ENCODE measurements around the gene CSTA.

Gene CSTA

DNA sequence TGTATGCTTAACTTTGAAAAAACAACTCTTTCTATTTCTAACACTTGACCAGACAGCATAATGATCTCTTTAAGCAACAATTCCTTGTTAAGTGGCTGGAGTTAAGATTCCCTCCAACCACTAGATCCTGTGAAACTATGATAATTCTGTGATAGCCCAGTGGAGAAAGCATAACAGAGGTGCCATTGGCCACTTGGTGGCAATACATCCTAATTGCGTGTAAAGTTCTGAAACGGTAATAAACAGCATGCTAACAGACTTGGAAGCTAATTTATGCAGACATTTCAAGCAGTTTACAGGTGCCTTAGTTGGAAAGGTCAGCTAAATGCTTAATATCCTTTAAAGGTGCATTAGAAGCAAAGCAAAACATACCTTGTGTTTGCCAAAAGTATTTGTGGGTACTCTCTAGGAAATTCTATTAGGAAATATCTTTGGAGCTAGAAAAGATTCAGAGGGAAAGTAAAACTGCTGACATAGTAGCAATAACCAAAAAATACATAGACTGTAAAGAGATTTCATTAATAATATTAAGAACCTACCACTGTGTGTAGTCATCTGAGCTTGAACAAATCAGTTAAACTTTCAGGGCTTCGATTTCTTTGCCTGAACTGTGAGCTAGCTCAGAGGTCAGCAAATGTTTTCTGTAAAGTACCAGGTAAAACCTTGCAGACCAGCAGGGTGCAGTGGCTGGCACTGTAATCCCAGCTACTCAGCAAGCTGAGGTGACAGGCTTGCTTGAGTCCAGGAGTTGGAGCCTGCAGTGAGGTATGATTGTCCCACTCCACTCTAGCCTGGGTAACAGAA is 19.0 kb upstream of the CSTA start:
- Histone ChIP-seq H3K9me3 (ENCODE audit: control insufficient read depth in 1 of 2, low read length in 2 of 2) (no peaks in the 10 kb centered on the region), H3K9ac (ENCODE audit: low read depth in 1 of 2, low read length in 2 of 2) (peak overlapping the region in 1 of 2 donors; percentile 22), H3K27ac (ENCODE audit: low read depth, low read length) (no peak overlapping the region), H3K36me3 (ENCODE audit: control insufficient read depth in 1 of 2, insufficient read depth in 2 of 2, low read length in 2 of 2) (no peaks in the 10 kb centered on the region), H3K27me3 (ENCODE audit: control insufficient read depth in 1 of 2, insufficient read depth in 2 of 2, low read length in 2 of 2) (no peaks in the 10 kb centered on the region), H3K4me3 (ENCODE audit: low read depth in 1 of 2, low read length in 2 of 2) (peak overlapping the region in 1 of 2 donors; percentile 9), H3K4me1 (ENCODE audit: control insufficient read depth in 1 of 2, insufficient read depth in 2 of 2, low read length in 2 of 2) (peaks cover 16 to 24% of the 10 kb centered on the region in 2 donors)

DNA sequence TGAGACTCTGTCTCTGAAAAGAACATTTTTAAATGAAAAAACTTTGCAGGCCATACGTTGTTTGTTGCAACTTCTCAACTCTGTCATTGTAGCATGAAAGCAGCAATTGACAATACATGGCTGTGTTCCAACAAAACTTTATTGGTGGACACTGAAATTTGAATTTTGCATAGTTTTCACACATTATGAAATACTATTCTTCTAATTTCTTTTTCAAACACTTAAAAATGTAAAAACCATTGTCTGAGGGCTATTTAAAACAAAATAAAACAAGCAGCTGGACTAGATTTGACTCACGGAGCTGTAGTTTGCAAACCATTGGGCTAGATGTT is 18.5 kb upstream of the CSTA start:
- Histone ChIP-seq H3K4me1 (ENCODE audit: control insufficient read depth in 1 of 2, insufficient read depth in 2 of 2, low read length in 2 of 2) (peaks cover 17 to 26% of the 10 kb centered on the region in 2 donors), H3K4me3 (ENCODE audit: low read depth in 1 of 2, low read length in 2 of 2) (no peak overlapping the region)

DNA sequence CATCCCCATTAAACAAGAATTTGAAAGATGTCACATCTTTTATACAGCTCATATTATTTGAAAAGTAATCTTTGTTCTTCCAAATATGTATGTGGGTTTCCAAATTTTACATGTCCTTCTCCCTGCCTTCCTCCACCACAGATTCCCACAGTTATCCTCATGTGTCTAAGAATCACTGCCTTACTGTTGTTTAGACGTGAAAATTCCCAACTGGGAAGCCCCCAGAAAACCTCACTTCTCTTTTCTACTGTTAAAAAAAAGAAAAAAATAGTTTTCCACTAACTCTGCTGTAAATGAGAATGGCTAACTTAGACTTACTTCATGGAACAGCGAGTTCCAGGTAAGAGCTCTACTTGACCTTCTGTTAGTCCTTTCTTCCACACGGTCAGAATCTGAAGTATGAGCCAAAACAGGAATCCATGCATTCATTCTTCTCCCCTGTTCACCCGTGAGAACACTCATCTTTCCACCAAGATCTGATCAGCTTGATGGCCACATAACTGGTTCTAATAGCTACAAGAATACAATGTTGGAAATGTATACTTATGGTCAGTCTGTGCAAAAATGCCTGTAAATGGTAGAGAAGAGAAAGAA is 17.9 kb upstream of the CSTA start:
- H3K27ac ChIP-seq (ENCODE audit: low read depth, low read length) = no peak overlapping the region
- no peaks in the 10 kb centered on the region for H3K9me3 ChIP-seq (ENCODE audit: control insufficient read depth in 1 of 2, low read length in 2 of 2)
- no peak overlapping the region for H3K4me3 ChIP-seq (ENCODE audit: low read depth in 1 of 2, low read length in 2 of 2)
- H3K27me3 ChIP-seq (ENCODE audit: control insufficient read depth in 1 of 2, insufficient read depth in 2 of 2, low read length in 2 of 2) = no peaks in the 10 kb centered on the region
- peaks cover 17 to 26% of the 10 kb centered on the region in 2 donors for H3K4me1 ChIP-seq (ENCODE audit: control insufficient read depth in 1 of 2, insufficient read depth in 2 of 2, low read length in 2 of 2)
- no peak overlapping the region for H3K9ac ChIP-seq (ENCODE audit: low read depth in 1 of 2, low read length in 2 of 2)
- H3K36me3 ChIP-seq (ENCODE audit: control insufficient read depth in 1 of 2, insufficient read depth in 2 of 2, low read length in 2 of 2) = no peaks in the 10 kb centered on the region

More for the DNA sequence above, 18.5 kb upstream of the CSTA start:
- Histone ChIP-seq H3K9me3 (ENCODE audit: control insufficient read depth in 1 of 2, low read length in 2 of 2) (no peaks in the 10 kb centered on the region), H3K9ac (ENCODE audit: low read depth in 1 of 2, low read length in 2 of 2) (no peak overlapping the region), H3K27ac (ENCODE audit: low read depth, low read length) (no peak overlapping the region), H3K36me3 (ENCODE audit: control insufficient read depth in 1 of 2, insufficient read depth in 2 of 2, low read length in 2 of 2) (no peaks in the 10 kb centered on the region), H3K27me3 (ENCODE audit: control insufficient read depth in 1 of 2, insufficient read depth in 2 of 2, low read length in 2 of 2) (no peaks in the 10 kb centered on the region)

DNA sequence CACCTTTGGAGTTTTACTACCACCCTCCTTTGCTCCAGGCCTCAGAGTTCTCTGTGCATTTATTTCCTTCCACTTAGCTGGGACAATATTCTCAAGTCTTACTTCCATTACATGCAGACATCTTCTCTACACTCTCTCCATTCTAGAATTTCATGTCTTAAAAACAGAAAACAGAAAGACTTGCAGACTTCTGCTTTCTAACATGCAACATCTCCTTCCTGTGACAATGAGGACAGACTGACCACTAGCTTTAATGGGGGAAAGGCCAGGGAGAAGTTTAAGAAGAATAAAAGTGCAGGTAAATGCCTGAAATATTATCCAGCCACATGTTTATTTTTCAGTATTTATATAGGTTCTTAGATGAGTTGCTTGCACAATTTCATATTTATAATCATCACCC is 17.1 kb upstream of the CSTA start:
- H3K27ac ChIP-seq (ENCODE audit: low read depth, low read length) = no peak overlapping the region
- H3K9ac ChIP-seq (ENCODE audit: low read depth in 1 of 2, low read length in 2 of 2) = no peak overlapping the region
- H3K9me3 ChIP-seq (ENCODE audit: control insufficient read depth in 1 of 2, low read length in 2 of 2) = no peaks in the 10 kb centered on the region
- no peaks in the 10 kb centered on the region for H3K27me3 ChIP-seq (ENCODE audit: control insufficient read depth in 1 of 2, insufficient read depth in 2 of 2, low read length in 2 of 2)
- H3K4me3 ChIP-seq (ENCODE audit: low read depth in 1 of 2, low read length in 2 of 2) = no peak overlapping the region
- no peaks in the 10 kb centered on the region for H3K36me3 ChIP-seq (ENCODE audit: control insufficient read depth in 1 of 2, insufficient read depth in 2 of 2, low read length in 2 of 2)
- H3K4me1 ChIP-seq (ENCODE audit: control insufficient read depth in 1 of 2, insufficient read depth in 2 of 2, low read length in 2 of 2) = peaks cover 17 to 26% of the 10 kb centered on the region in 2 donors

DNA sequence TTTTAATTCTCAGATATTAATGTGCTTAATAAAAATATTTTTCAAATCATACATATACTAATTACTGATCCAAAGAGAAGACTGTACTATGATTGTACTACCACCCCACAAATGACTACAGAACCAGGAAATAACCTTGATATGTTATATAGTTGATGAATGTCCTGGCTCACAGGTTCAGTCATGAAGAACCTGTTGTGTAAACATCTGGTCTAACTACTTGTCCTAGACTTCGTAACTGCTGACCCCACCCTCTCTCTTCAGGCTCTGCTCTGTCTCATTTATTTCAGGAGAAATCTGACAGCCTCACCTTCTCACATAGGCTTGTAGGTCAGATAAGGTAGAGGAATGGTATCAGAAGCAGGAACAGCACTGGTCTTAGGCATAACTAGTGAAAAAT is 14.7 kb upstream of the CSTA start:
- H3K27ac ChIP-seq (ENCODE audit: low read depth, low read length) = peak overlapping the region; percentile 43

DNA sequence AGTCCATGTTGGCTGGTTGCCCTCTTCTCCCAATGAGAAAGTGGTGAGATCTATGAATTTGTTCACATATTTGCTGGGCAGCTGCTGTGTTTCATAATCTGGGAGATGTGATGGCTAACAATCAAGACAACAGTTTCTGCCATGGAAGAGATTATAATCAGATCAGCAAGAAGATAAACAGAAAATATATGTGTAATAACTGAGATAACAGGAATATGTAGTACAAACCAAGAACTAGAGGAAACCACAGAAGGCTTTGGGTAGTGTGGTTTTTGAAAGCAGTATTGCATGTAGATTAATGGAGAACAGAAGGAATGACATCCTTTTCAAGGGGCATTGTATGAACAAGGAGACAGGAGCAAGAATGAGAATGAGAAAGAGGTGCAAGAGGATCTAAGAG is 12.2 kb upstream of the CSTA start:
- Histone ChIP-seq H3K4me3 (ENCODE audit: low read depth in 1 of 2, low read length in 2 of 2) (no peak overlapping the region), H3K27ac (ENCODE audit: low read depth, low read length) (no peak overlapping the region), H3K9ac (ENCODE audit: low read depth in 1 of 2, low read length in 2 of 2) (no peak overlapping the region), H3K4me1 (ENCODE audit: control insufficient read depth in 1 of 2, insufficient read depth in 2 of 2, low read length in 2 of 2) (peaks cover 6 to 15% of the 10 kb centered on the region in 2 donors), H3K27me3 (ENCODE audit: control insufficient read depth in 1 of 2, insufficient read depth in 2 of 2, low read length in 2 of 2) (peaks cover 0 to 3% of the 10 kb centered on the region in 2 donors), H3K36me3 (ENCODE audit: control insufficient read depth in 1 of 2, insufficient read depth in 2 of 2, low read length in 2 of 2) (no peaks in the 10 kb centered on the region), H3K9me3 (ENCODE audit: control insufficient read depth in 1 of 2, low read length in 2 of 2) (no peaks in the 10 kb centered on the region)

More for the DNA sequence above, 14.7 kb upstream of the CSTA start:
- Histone ChIP-seq H3K4me3 (ENCODE audit: low read depth in 1 of 2, low read length in 2 of 2) (no peak overlapping the region), H3K4me1 (ENCODE audit: control insufficient read depth in 1 of 2, insufficient read depth in 2 of 2, low read length in 2 of 2) (peaks cover 15 to 25% of the 10 kb centered on the region in 2 donors), H3K9me3 (ENCODE audit: control insufficient read depth in 1 of 2, low read length in 2 of 2) (no peaks in the 10 kb centered on the region), H3K27me3 (ENCODE audit: control insufficient read depth in 1 of 2, insufficient read depth in 2 of 2, low read length in 2 of 2) (no peaks in the 10 kb centered on the region), H3K36me3 (ENCODE audit: control insufficient read depth in 1 of 2, insufficient read depth in 2 of 2, low read length in 2 of 2) (no peaks in the 10 kb centered on the region), H3K9ac (ENCODE audit: low read depth in 1 of 2, low read length in 2 of 2) (peak overlapping the region in 1 of 2 donors; percentile 48)

DNA sequence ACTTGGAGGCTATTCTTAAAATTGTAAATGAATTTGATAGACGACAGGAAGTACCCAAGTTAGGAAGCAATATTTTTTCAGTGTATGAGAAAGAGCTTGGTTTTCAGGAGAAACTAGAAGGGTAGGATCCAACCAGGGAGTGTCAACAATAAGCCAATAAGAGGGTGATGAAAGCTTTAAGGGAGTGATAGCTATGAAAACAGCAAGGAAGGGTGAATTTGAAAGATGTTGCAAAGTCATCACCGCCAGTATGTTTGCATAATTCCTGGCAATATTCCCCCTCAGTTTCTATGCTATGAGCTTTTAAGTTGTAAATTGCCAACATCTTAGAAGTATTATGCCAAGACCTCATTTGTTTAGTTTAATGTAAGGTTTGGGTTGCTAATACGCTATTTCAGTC is 11.8 kb upstream of the CSTA start:
- Histone ChIP-seq H3K4me3 (ENCODE audit: low read depth in 1 of 2, low read length in 2 of 2) (no peak overlapping the region), H3K9me3 (ENCODE audit: control insufficient read depth in 1 of 2, low read length in 2 of 2) (no peaks in the 10 kb centered on the region), H3K4me1 (ENCODE audit: control insufficient read depth in 1 of 2, insufficient read depth in 2 of 2, low read length in 2 of 2) (peaks cover 6 to 15% of the 10 kb centered on the region in 2 donors), H3K27ac (ENCODE audit: low read depth, low read length) (no peak overlapping the region), H3K36me3 (ENCODE audit: control insufficient read depth in 1 of 2, insufficient read depth in 2 of 2, low read length in 2 of 2) (no peaks in the 10 kb centered on the region), H3K27me3 (ENCODE audit: control insufficient read depth in 1 of 2, insufficient read depth in 2 of 2, low read length in 2 of 2) (peaks cover 0 to 3% of the 10 kb centered on the region in 2 donors), H3K9ac (ENCODE audit: low read depth in 1 of 2, low read length in 2 of 2) (no peak overlapping the region)

DNA sequence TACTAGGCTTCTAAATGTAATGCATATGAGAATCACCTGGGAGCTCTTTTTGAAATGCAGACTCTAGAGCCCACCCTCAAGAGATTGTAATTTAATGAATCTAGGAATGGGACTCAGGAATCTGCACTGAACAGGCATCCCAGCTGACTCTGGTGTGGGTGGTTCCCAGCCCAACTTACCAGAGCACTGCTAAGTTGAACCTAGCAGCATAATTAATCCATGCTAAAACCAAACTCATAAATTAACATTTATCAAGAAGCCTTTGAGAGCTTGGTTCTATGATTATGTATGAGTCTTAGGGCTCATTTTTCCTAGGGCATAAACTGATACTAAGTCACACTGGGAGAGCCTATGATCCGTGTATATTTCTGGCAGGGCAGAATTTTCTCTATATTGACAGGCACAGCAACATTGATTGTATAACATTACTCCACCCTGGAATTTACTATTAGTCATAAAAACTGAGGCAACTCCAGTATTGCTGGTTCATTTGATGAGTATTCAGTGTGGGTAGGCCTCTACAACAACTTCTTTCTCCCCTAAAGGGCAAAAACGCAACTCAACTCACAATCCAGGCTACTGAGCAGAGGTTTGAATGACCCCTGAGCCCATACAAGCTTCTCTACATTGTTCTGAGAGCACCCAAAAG is 10.7 kb upstream of the CSTA start:
- H3K9ac ChIP-seq (ENCODE audit: low read depth in 1 of 2, low read length in 2 of 2) = no peak overlapping the region

DNA sequence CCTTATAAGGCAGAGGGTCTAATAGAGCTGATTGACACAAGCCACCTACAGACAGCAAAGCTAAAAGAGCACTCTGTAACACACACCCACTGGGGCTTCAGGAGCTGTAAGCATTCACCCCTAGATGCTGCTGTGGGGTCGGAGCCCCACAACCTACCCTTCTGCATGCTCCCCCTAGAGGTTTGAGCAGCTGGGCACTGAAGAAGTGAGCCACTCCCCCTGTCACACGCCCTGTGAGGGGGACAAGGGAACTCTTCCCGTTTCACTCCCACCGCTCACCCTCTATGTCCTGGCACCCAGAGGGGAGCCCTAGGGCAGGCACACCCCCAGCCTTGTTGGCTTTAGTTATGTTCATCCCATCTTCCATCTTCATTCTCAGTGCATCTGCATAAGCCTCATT is 9.4 kb upstream of the CSTA start:
- H3K9me3 ChIP-seq (ENCODE audit: control insufficient read depth in 1 of 2, low read length in 2 of 2) = peaks cover 0 to 7% of the 10 kb centered on the region in 2 donors
- H3K9ac ChIP-seq (ENCODE audit: low read depth in 1 of 2, low read length in 2 of 2) = no peak overlapping the region
- no peak overlapping the region for H3K27ac ChIP-seq (ENCODE audit: low read depth, low read length)
- no peak overlapping the region for H3K4me3 ChIP-seq (ENCODE audit: low read depth in 1 of 2, low read length in 2 of 2)
- H3K36me3 ChIP-seq (ENCODE audit: control insufficient read depth in 1 of 2, insufficient read depth in 2 of 2, low read length in 2 of 2) = no peaks in the 10 kb centered on the region
- H3K4me1 ChIP-seq (ENCODE audit: control insufficient read depth in 1 of 2, insufficient read depth in 2 of 2, low read length in 2 of 2) = peaks cover 5 to 7% of the 10 kb centered on the region in 2 donors
- H3K27me3 ChIP-seq (ENCODE audit: control insufficient read depth in 1 of 2, insufficient read depth in 2 of 2, low read length in 2 of 2) = peaks cover 0 to 3% of the 10 kb centered on the region in 2 donors

More for the DNA sequence above, 10.7 kb upstream of the CSTA start:
- peaks cover 0 to 3% of the 10 kb centered on the region in 2 donors for H3K27me3 ChIP-seq (ENCODE audit: control insufficient read depth in 1 of 2, insufficient read depth in 2 of 2, low read length in 2 of 2)
- no peak overlapping the region for H3K27ac ChIP-seq (ENCODE audit: low read depth, low read length)
- peaks cover 6 to 15% of the 10 kb centered on the region in 2 donors for H3K4me1 ChIP-seq (ENCODE audit: control insufficient read depth in 1 of 2, insufficient read depth in 2 of 2, low read length in 2 of 2)
- H3K4me3 ChIP-seq (ENCODE audit: low read depth in 1 of 2, low read length in 2 of 2) = no peak overlapping the region
- no peaks in the 10 kb centered on the region for H3K36me3 ChIP-seq (ENCODE audit: control insufficient read depth in 1 of 2, insufficient read depth in 2 of 2, low read length in 2 of 2)
- peaks cover 0 to 2% of the 10 kb centered on the region in 2 donors for H3K9me3 ChIP-seq (ENCODE audit: control insufficient read depth in 1 of 2, low read length in 2 of 2)

DNA sequence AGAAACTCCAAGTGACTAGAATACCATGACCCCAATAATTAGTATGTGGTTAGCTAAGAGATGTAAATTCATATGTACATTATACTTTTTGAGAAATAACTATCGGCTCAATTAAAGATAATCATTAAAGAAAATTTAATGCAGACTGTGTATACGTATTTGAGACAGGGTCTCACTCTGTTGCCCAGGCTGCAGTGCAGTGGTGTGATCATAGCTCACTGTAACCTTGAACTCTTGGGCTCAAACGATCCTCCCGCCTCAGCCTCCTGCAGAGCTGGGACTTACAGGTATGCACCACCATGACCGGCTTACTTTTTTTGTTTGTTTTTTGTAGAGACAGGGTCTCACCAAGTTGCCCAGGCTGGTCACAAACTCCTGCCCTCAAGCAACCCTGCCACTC is 8.7 kb upstream of the CSTA start:
- no peak overlapping the region for H3K9ac ChIP-seq (ENCODE audit: low read depth in 1 of 2, low read length in 2 of 2)

More for the DNA sequence above, 8.7 kb upstream of the CSTA start:
- Histone ChIP-seq H3K4me1 (ENCODE audit: control insufficient read depth in 1 of 2, insufficient read depth in 2 of 2, low read length in 2 of 2) (no peaks in the 10 kb centered on the region), H3K36me3 (ENCODE audit: control insufficient read depth in 1 of 2, insufficient read depth in 2 of 2, low read length in 2 of 2) (no peaks in the 10 kb centered on the region), H3K9me3 (ENCODE audit: control insufficient read depth in 1 of 2, low read length in 2 of 2) (peaks cover 0 to 7% of the 10 kb centered on the region in 2 donors), H3K4me3 (ENCODE audit: low read depth in 1 of 2, low read length in 2 of 2) (no peak overlapping the region), H3K27ac (ENCODE audit: low read depth, low read length) (no peak overlapping the region), H3K27me3 (ENCODE audit: control insufficient read depth in 1 of 2, insufficient read depth in 2 of 2, low read length in 2 of 2) (peaks cover 0 to 3% of the 10 kb centered on the region in 2 donors)
